Heart right ventricle (tissue), 16 donors: ENCODE data around the gene VTA1. TPM values are rescaled to one million over a fixed set of nuclear protein-coding genes. Genes with fewer than 3 reads are reported as not detected.
A peak's percentile ranks its signal among the peaks of the same experiment; 100 is the strongest.
"Not testable (repeated sequence)": the region's sequence is repeated elsewhere in the genome, so short reads cannot be mapped to it uniquely, and the experiment has no call there.

Experiments used
- ATAC-seq, 8 donors: fragments of 200-7000 bp; cut with Tn5 transposase; one replicate each; pipeline ENCODE4 v1.9.1; 2020; ENCODE audit warnings: mild to moderate bottlenecking in 8 of 8, moderate library complexity in 8 of 8, moderate number of reproducible peaks in 1 of 8
- DNase-seq, 2 donors: peaks; one replicate each; pipeline ENCODE4 v3.0.0-alpha.2; 2020
- H3K27ac ChIP-seq, 10 donors: fragments of 200-600 bp; sonication (generic) in 2 of 10; one replicate each; pipeline versions ENCODE4 v1.5.0 to v1.8.0; 2020 to 2022; ENCODE audit warnings: mild to moderate bottlenecking in 3 of 10
- H3K27me3 ChIP-seq, 7 donors: fragments of 200-600 bp; one replicate each; pipeline ENCODE4 v1.8.0; 2021 to 2022; ENCODE audit warnings: mild to moderate bottlenecking in 2 of 7
- H3K36me3 ChIP-seq, 9 donors: fragments of 200-600 bp; sonication (generic) in 1 of 9; one replicate each; pipeline versions ENCODE4 v1.5.0 to v1.8.0; 2020 to 2022; ENCODE audit warnings: mild to moderate bottlenecking in 2 of 9
- H3K4me1 ChIP-seq, 9 donors: fragments of 200-600 bp; sonication (generic) in 1 of 9; one replicate each; pipeline versions ENCODE4 v1.5.0 to v1.8.0; 2020 to 2022; ENCODE audit warnings: mild to moderate bottlenecking in 4 of 9
- H3K4me3 ChIP-seq, 10 donors: fragments of 200-600 bp; sonication (generic) in 2 of 10; one replicate each; pipeline versions ENCODE4 v1.5.0 to v1.8.0; 2020 to 2022; ENCODE audit warnings: mild to moderate bottlenecking in 7 of 10, moderate library complexity in 2 of 10
- H3K9me3 ChIP-seq, 11 donors: fragments of 200-600 bp in 10 of 11; sonication (generic) in 2 of 11; one replicate each; pipeline versions ENCODE4 v1.5.0 to v1.8.0; 2013 to 2022; ENCODE audit warnings: mild to moderate bottlenecking in 2 of 11, control low read depth in 1 of 11, moderate library complexity in 1 of 11
- CTCF ChIP-seq, 9 donors: fragments of 200-600 bp; sonication (generic) in 2 of 9; IDR thresholded peaks; one replicate each; pipeline versions ENCODE4 v1.5.0 to v1.8.0; 2021 to 2022; ENCODE audit warnings: antibody characterized with exemption in 9 of 9, mild to moderate bottlenecking in 5 of 9, moderate library complexity in 1 of 9
- WGBS, 2 donors: extraction: QIAGEN DNeasy Blood & Tissue Kit; methylation state at CpG; one replicate each; pipeline ENCODE4 v1.1.7; 2013; ENCODE audit warnings: inconsistent platforms in 1 of 2; 5-methylcytosine and 5-hydroxymethylcytosine counted together
- intact Hi-C, 10 donors: fragments of 100-400 bp; cut with DNase I; formaldehyde crosslinking; loops; one replicate each; pipeline versions ENCODE4 v1.11.1 to v1.14.2; 2022
- long read RNA-seq, 3 donors: library from polyadenylated mRNA; unstranded; transcript quantifications; one replicate each; pipeline ENCODE4 v2.0.0, GENCODE V29; 2020 to 2021
- polyA plus RNA-seq, 2 donors: library from polyadenylated mRNA; stranded (reverse); fragments of 200-250 nt; gene quantifications; one replicate each; pipeline ENCODE4 v1.2.3, GENCODE V29; 2013
- total RNA-seq, 10 donors: library from RNA; stranded (reverse); fragmentation: NEBNext Ultra II Directional in 3 of 10; extraction: Animal tissue kit (Norgen Biotek cat#: 25700) in 3 of 10; gene quantifications; one replicate each; pipeline versions ENCODE4 v1.2.1 to v1.2.4, GENCODE V29; 2021 to 2023
- donor health status: Arrhythmogenic right ventricular cardiomyopathy.
- donor health status: ischemic (EF 13 %, LVEDD 7.1; RV severe dilation, severe dysfunction).
- donor health status: healthy with polysubstance abuse.
- donor health status: DM: no; HTN: yes; CAD: no.
- donor health status: DM: no; HTN: no; CAD: no.
- donor health status: ischemic (EF 25% LVEDD 6.9; RV normal size, moderate dysfunction).
- donor health status: ischemic (EF 25% LVEDD 5.7; RV mildly dilated, moderate dysfunction).
- donor health status: healthy.
- donor health status: DM: yes; HTN: yes; CAD: no.
- donor health status: Ischemic cardiomyopathy.
- donor health status: ischemic (EF 35%, LVEDD 5.7; RV mildly dilated, moderate dysfunction).
- donor health status: nonischemic (EF 11% LVEDD 7.7; RV severe dilation, severe dysfunction).
- donor health status: DM: yes; HTN: yes; CAD: no.
- donor health status: PGD.
- donor health status: ischemic (EF 29% LVEDD 5.4; RV normal size, mild dysfunction).
- donor health status: nonischemic (EF 23%, LVEDD 6.1; RV moderate dilation, normal function).

The VTA1 gene
- total RNA-seq (10 to 100 TPM; 33.3 to 42.6 (median 37.8) TPM), polyA plus RNA-seq (10 to 100 TPM; 10.5 to 35.1 TPM)
- long read RNA-seq, donor 1, full-length matches to known transcripts, result 62 of 70 reads
- long read RNA-seq, donor 1, partial matches to known transcripts, result 6 of 70 reads
- long read RNA-seq, donor 1, other reads (novel, unspliced or antisense), result 2 of 70 reads
- long read RNA-seq, donor 2, full-length matches to known transcripts, result 60 of 72 reads
- long read RNA-seq, donor 2, partial matches to known transcripts, result 6 of 72 reads
- long read RNA-seq, donor 2, other reads (novel, unspliced or antisense), result 6 of 72 reads
- long read RNA-seq, donor 3, full-length matches to known transcripts, result 152 of 179 reads
- long read RNA-seq, donor 3, partial matches to known transcripts, result 23 of 179 reads
- long read RNA-seq, donor 3, other reads (novel, unspliced or antisense), result 4 of 179 reads

GRCh38 chr6:142146828-142147662 lies at the start of gene VTA1, which contains the start of gene NMBR:
VTA1 (plus strand) TSS chr6:142147263; CDS start chr6:142147288, 25 bp downstream.
NMBR (minus strand) TSS chr6:142147122; CDS start chr6:142088658, 58,464 bp downstream.
- Histone ChIP-seq H3K27me3 (no peaks in the 10 kb centered on the region), H3K27ac (peak within 1 kb of the TSS in 9 of 10 donors; percentile 54 to 77 (median 70)), H3K36me3 (no peaks in the 10 kb centered on the region), H3K4me1 (peaks cover 0 to 31% (median 22%) of the 10 kb centered on the region in 9 donors), H3K4me3 (peak within 1 kb of the TSS; percentile 55 to 93 (median 80)), H3K9me3 (no peaks in the 10 kb centered on the region)
- intact Hi-C loops, result loop anchor here in 8 of 10 donors (1.0 to 5.0 kb wide), 6 partner anchors 60 to 242 kb away; no protein-coding TSS in a partner anchor
- 0% methylated on average over 38 of the region's 38 CpGs for WGBS, 2 donors
- peak; percentile 94 to 99 for DNase-seq
- TF ChIP-seq CTCF (IDR thresholded peaks at IDR 0.05), result peak; percentile 85 to 98 (median 90)
- ATAC-seq, result peak; percentile 99 to 100 (median 100)

- intact Hi-C loops, result loop anchor here in 1 of 10 donors (10.0 kb wide), 1 partner anchor 420 kb away; no protein-coding TSS in a partner anchor
- WGBS, 2 donors, result 71 to 93% methylated on average over 5 of the region's 5 CpGs
- not testable (repeated sequence) for H3K27ac ChIP-seq, H3K36me3 ChIP-seq, ATAC-seq, DNase-seq, H3K27me3 ChIP-seq, H3K4me3 ChIP-seq, H3K9me3 ChIP-seq, H3K4me1 ChIP-seq
Observed at GRCh38 chr6:142104820-142105219, 42.2 kb upstream of the VTA1 start.

GRCh38 chr6:142110820-142111219 lies 36.2 kb upstream of the VTA1 start:
- H3K27me3 ChIP-seq, ATAC-seq, H3K27ac ChIP-seq, H3K4me1 ChIP-seq, H3K9me3 ChIP-seq, H3K36me3 ChIP-seq, DNase-seq, H3K4me3 ChIP-seq: not testable (repeated sequence)
- 88 to 89% methylated on average over 9 of the region's 9 CpGs for WGBS, 2 donors
- intact Hi-C loops, result loop anchor here in 6 of 10 donors (5.0 to 10.0 kb wide), 3 partner anchors 126 to 436 kb away; no protein-coding TSS in a partner anchor

- no peak for ATAC-seq
- intact Hi-C loops, result loop anchor here in 6 of 10 donors (5.0 to 10.0 kb wide), 3 partner anchors 128 to 438 kb away; no protein-coding TSS in a partner anchor
- no peak overlapping the region for H3K4me3 ChIP-seq
- H3K9me3 ChIP-seq, result no peaks in the 10 kb centered on the region
- no peaks in the 10 kb centered on the region for H3K4me1 ChIP-seq
- H3K27me3 ChIP-seq, result no peaks in the 10 kb centered on the region
- peak; percentile 33 to 77 (median 70) for TF ChIP-seq CTCF (IDR thresholded peaks at IDR 0.05)
- H3K27ac ChIP-seq, result no peak overlapping the region
- no peaks in the 10 kb centered on the region for H3K36me3 ChIP-seq
- 0 to 1% methylated on average over 4 of the region's 4 CpGs for WGBS, 2 donors
- DNase-seq, result peak; percentile 27 to 59
Observed at GRCh38 chr6:142112451-142113061, 34.5 kb upstream of the VTA1 start.
